Measurements from ENCODE around the gene DMC1.
A peak's percentile ranks its signal among the peaks of the same experiment; 100 is the strongest.

The DMC1 gene

GRCh38 chr22:38549101-38549894 is 20.7 kb downstream of the DMC1 start:
- DNase-seq (ENCODE audit: low read depth in 1 of 2, low spot score in 1 of 2), result peak; percentile 12 to 65
- TF ChIP-seq JUND (IDR thresholded peaks at IDR 0.05; ENCODE audit: low read depth), result no peak
- in situ Hi-C loops (cut with HindIII; ENCODE audit: low pct_unique_long_range_greater_than_20kb, low sequenced_read_pairs), result no loop called here

GRCh38 chr22:38540701-38541100 is 29.3 kb downstream of the DMC1 start:
- in situ Hi-C loops (cut with HindIII; ENCODE audit: low pct_unique_long_range_greater_than_20kb, low sequenced_read_pairs), result no loop called here
- DNase-seq (ENCODE audit: low read depth in 1 of 2, low spot score in 1 of 2), result no peak
- TF ChIP-seq JUND (IDR thresholded peaks at IDR 0.05; ENCODE audit: low read depth), result no peak

- TF ChIP-seq JUND (IDR thresholded peaks at IDR 0.05; ENCODE audit: low read depth), result no peak
- in situ Hi-C loops (cut with HindIII; ENCODE audit: low pct_unique_long_range_greater_than_20kb, low sequenced_read_pairs), result no loop called here
- no peak for DNase-seq (ENCODE audit: low read depth in 1 of 2, low spot score in 1 of 2)
These were observed 38.6 kb downstream of the DMC1 start for GRCh38 chr22:38531251-38531938.

GRCh38 chr22:38524429-38524828 is 45.6 kb downstream of the DMC1 start:
- no peak for TF ChIP-seq JUND (IDR thresholded peaks at IDR 0.05; ENCODE audit: low read depth)
- no peak for DNase-seq (ENCODE audit: low read depth in 1 of 2, low spot score in 1 of 2)
- in situ Hi-C loops (cut with HindIII; ENCODE audit: low pct_unique_long_range_greater_than_20kb, low sequenced_read_pairs), result no loop called here

- TF ChIP-seq JUND (IDR thresholded peaks at IDR 0.05; ENCODE audit: low read depth), result no peak
- in situ Hi-C loops (cut with HindIII; ENCODE audit: low pct_unique_long_range_greater_than_20kb, low sequenced_read_pairs), result no loop called here
- DNase-seq (ENCODE audit: low read depth in 1 of 2, low spot score in 1 of 2), result no peak
These were observed 46.5 kb downstream of the DMC1 start for GRCh38 chr22:38523479-38523878.

GRCh38 chr22:38523029-38523428 is 47.0 kb downstream of the DMC1 start:
- no peak for DNase-seq (ENCODE audit: low read depth in 1 of 2, low spot score in 1 of 2)
- no peak for TF ChIP-seq JUND (IDR thresholded peaks at IDR 0.05; ENCODE audit: low read depth)
- in situ Hi-C loops (cut with HindIII; ENCODE audit: low pct_unique_long_range_greater_than_20kb, low sequenced_read_pairs), result no loop called here

GRCh38 chr22:38519453-38520250 is 50.3 kb downstream of the DMC1 start:
- no peak for DNase-seq (ENCODE audit: low read depth in 1 of 2, low spot score in 1 of 2)
- in situ Hi-C loops (cut with HindIII; ENCODE audit: low pct_unique_long_range_greater_than_20kb, low sequenced_read_pairs), result no loop called here
- no peak for TF ChIP-seq JUND (IDR thresholded peaks at IDR 0.05; ENCODE audit: low read depth)

GRCh38 chr22:38518620-38519019 is 51.4 kb downstream of the DMC1 start:
- TF ChIP-seq JUND (IDR thresholded peaks at IDR 0.05; ENCODE audit: low read depth), result no peak
- DNase-seq (ENCODE audit: low read depth in 1 of 2, low spot score in 1 of 2), result no peak
- in situ Hi-C loops (cut with HindIII; ENCODE audit: low pct_unique_long_range_greater_than_20kb, low sequenced_read_pairs), result no loop called here

- in situ Hi-C loops (cut with HindIII; ENCODE audit: low pct_unique_long_range_greater_than_20kb, low sequenced_read_pairs), result no loop called here
- no peak for TF ChIP-seq JUND (IDR thresholded peaks at IDR 0.05; ENCODE audit: low read depth)
- peak in 1 of 2 experiments; percentile 23 for DNase-seq (ENCODE audit: low read depth in 1 of 2, low spot score in 1 of 2)
These were observed 56.9 kb downstream of the DMC1 start for GRCh38 chr22:38513063-38513462.

- no peak for TF ChIP-seq JUND (IDR thresholded peaks at IDR 0.05; ENCODE audit: low read depth)
- no peak for DNase-seq (ENCODE audit: low read depth in 1 of 2, low spot score in 1 of 2)
- in situ Hi-C loops (cut with HindIII; ENCODE audit: low pct_unique_long_range_greater_than_20kb, low sequenced_read_pairs), result no loop called here
These were observed 59.5 kb downstream of the DMC1 start for GRCh38 chr22:38510416-38510970.

- no peak for TF ChIP-seq JUND (IDR thresholded peaks at IDR 0.05; ENCODE audit: low read depth)
- in situ Hi-C loops (cut with HindIII; ENCODE audit: low pct_unique_long_range_greater_than_20kb, low sequenced_read_pairs), result no loop called here
- peak; percentile 90 to 91 for DNase-seq (ENCODE audit: low read depth in 1 of 2, low spot score in 1 of 2)
These were observed 63.6 kb downstream of the DMC1 start, which contains the start of gene DDX17 for GRCh38 chr22:38506118-38506962. Gene DDX17 (minus strand): TSS chr22:38506311.

Measured in T47D (cell line).